Subcutaneous abdominal adipose tissue (tissue), 5 donors: ENCODE results near the gene VAV3.

ENCODE experiments used
- H3K27ac ChIP-seq: one replicate; pipeline ENCODE4 v1.7.0; 2013; ENCODE audit warnings: low read depth, mild to moderate bottlenecking, inconsistent platforms, low read length, moderate library complexity
- H3K27me3 ChIP-seq, 5 donors: one replicate each; pipeline ENCODE4 v1.7.0; 2013; ENCODE audit warnings: low read length in 5 of 5, inconsistent platforms in 1 of 5; ENCODE audit not compliant: control insufficient read depth in 5 of 5, insufficient read depth in 4 of 5
- H3K36me3 ChIP-seq, 5 donors: one replicate each; pipeline ENCODE4 v1.7.0; 2013; ENCODE audit warnings: low read length in 5 of 5; ENCODE audit not compliant: control insufficient read depth in 5 of 5, insufficient read depth in 5 of 5
- H3K4me1 ChIP-seq, 5 donors: one replicate each; pipeline ENCODE4 v1.7.0; 2013; ENCODE audit warnings: low read length in 5 of 5, mild to moderate bottlenecking in 3 of 5, moderate library complexity in 1 of 5; ENCODE audit not compliant: control insufficient read depth in 5 of 5, insufficient read depth in 5 of 5
- H3K4me3 ChIP-seq, 5 donors: one replicate each; pipeline ENCODE4 v1.7.0; 2013; ENCODE audit warnings: low read length in 5 of 5, low read depth in 1 of 5
- H3K9ac ChIP-seq, 5 donors: one replicate each; pipeline ENCODE4 v1.7.0; 2013; ENCODE audit warnings: low read length in 5 of 5, mild to moderate bottlenecking in 4 of 5, moderate library complexity in 3 of 5
- H3K9me3 ChIP-seq, 5 donors: one replicate each; pipeline ENCODE4 v1.7.0; 2013; ENCODE audit warnings: low read length in 5 of 5; ENCODE audit not compliant: control insufficient read depth in 5 of 5
- donor health status: healthy.
- donor health status: healthy.
- donor health status: healthy.
- donor health status: healthy.
- donor health status: healthy.

VAV3 gene

DNA sequence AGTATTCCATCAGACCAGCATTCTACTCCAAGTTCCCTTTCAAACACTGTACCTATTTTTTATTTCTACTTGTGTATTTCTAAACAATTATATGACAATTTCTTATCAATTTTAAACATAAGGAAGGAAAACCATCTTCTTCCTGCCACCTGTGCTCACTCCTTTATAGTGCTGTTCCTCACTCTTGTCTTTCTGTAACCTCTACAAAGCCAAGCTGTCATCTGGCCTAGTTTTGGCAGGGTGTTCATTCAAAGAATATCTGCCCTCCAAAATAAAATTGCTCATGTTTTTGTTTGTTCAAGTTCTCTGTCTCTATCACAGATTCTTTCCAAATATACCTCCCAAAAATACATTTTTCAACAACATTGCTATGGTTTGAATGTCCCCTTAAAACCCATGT, 360.2 kb downstream of the VAV3 start:
- H3K9ac ChIP-seq: no peak overlapping the region
- no peak overlapping the region for H3K4me3 ChIP-seq
- H3K36me3 ChIP-seq: no peaks in the 10 kb centered on the region
- no peaks in the 10 kb centered on the region for H3K27me3 ChIP-seq
- H3K9me3 ChIP-seq: no peaks in the 10 kb centered on the region
- no peaks in the 10 kb centered on the region for H3K4me1 ChIP-seq
- no peak overlapping the region for H3K27ac ChIP-seq

DNA sequence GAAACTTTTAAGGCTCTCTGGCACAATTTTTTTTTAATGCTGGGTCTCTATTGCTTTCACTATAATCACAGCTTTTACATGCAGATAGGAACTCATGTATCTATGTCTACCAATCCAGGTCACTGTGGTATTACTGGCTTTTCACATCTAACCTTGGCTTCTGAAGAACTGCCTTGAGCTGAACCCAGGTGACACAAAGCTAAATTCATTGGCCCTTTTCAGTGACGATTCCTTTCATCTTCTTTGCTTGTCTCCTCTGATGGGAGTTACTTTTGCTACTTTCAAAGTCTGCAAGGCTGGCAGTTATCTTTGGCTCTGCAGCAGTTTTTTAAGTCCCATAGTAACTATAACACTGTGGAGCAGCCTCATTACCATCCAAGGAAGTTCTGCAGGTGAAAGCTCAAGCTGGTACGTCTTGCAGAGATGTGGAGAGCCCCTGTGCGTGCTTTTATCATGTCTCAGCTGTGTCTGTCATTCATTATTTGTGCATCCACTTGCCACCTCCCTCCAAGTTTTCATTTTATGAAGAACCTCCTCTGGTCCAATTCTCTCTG, 364.3 kb downstream of the VAV3 start:
- Histone ChIP-seq H3K9me3 (no peaks in the 10 kb centered on the region), H3K4me3 (no peak overlapping the region), H3K4me1 (no peaks in the 10 kb centered on the region), H3K27me3 (no peaks in the 10 kb centered on the region), H3K27ac (no peak overlapping the region), H3K9ac (no peak overlapping the region), H3K36me3 (peaks cover 0 to 3% (median 0%) of the 10 kb centered on the region in 5 donors)

- H3K27ac ChIP-seq: no peak overlapping the region
- H3K4me1 ChIP-seq: no peaks in the 10 kb centered on the region
- H3K4me3 ChIP-seq: no peak overlapping the region
- H3K36me3 ChIP-seq: peaks cover 0 to 3% (median 0%) of the 10 kb centered on the region in 5 donors
- H3K27me3 ChIP-seq: no peaks in the 10 kb centered on the region
- H3K9ac ChIP-seq: no peak overlapping the region
- no peaks in the 10 kb centered on the region for H3K9me3 ChIP-seq
Observed at GRCh38 chr1:107599220-107599619, 365.8 kb downstream of the VAV3 start.

DNA sequence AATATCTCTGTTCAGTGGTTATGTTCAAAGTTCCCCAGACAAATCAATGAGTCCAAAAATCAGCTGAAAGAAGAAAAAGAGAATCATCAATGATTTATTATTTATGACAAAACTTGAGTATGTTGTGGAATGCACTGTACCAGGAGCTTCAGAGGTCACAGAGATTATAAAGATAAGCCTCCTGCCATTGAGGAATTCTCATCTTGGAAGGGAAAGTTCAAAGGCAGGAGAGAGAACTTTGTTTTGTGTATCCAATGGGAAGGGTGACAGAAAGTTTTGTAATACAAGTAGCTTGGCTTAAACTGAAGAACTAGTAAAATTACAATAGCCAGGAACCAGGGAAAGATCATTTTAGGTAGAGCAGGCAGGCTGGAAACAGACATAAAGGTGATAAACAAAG, 367.7 kb downstream of the VAV3 start:
- Histone ChIP-seq H3K4me1 (no peaks in the 10 kb centered on the region), H3K4me3 (no peak overlapping the region), H3K27ac (no peak overlapping the region), H3K27me3 (no peaks in the 10 kb centered on the region), H3K9ac (no peak overlapping the region), H3K36me3 (peaks cover 0 to 3% (median 0%) of the 10 kb centered on the region in 5 donors), H3K9me3 (no peaks in the 10 kb centered on the region)

GRCh38 chr1:107594536-107594935, 370.4 kb downstream of the VAV3 start:
- no peaks in the 10 kb centered on the region for H3K27me3 ChIP-seq
- no peaks in the 10 kb centered on the region for H3K9me3 ChIP-seq
- peaks cover 0 to 3% (median 0%) of the 10 kb centered on the region in 5 donors for H3K36me3 ChIP-seq
- H3K27ac ChIP-seq: no peak overlapping the region
- H3K4me3 ChIP-seq: no peak overlapping the region
- no peak overlapping the region for H3K9ac ChIP-seq
- no peaks in the 10 kb centered on the region for H3K4me1 ChIP-seq

- H3K9ac ChIP-seq: no peak overlapping the region
- no peak overlapping the region for H3K27ac ChIP-seq
- H3K27me3 ChIP-seq: no peaks in the 10 kb centered on the region
- no peaks in the 10 kb centered on the region for H3K4me1 ChIP-seq
- H3K9me3 ChIP-seq: no peaks in the 10 kb centered on the region
- H3K36me3 ChIP-seq: peaks cover 0 to 3% (median 0%) of the 10 kb centered on the region in 5 donors
- no peak overlapping the region for H3K4me3 ChIP-seq
Observed at GRCh38 chr1:107593501-107594209, 371.3 kb downstream of the VAV3 start.

- Histone ChIP-seq H3K36me3 (no peaks in the 10 kb centered on the region), H3K4me3 (no peak overlapping the region), H3K27me3 (no peaks in the 10 kb centered on the region), H3K4me1 (no peaks in the 10 kb centered on the region), H3K27ac (no peak overlapping the region), H3K9me3 (no peaks in the 10 kb centered on the region), H3K9ac (no peak overlapping the region)
Observed at GRCh38 chr1:107590900-107591622, 373.9 kb downstream of the VAV3 start.

GRCh38 chr1:107590087-107590486, 374.9 kb downstream of the VAV3 start:
- H3K4me1 ChIP-seq: no peaks in the 10 kb centered on the region
- no peak overlapping the region for H3K27ac ChIP-seq
- H3K4me3 ChIP-seq: no peak overlapping the region
- H3K36me3 ChIP-seq: no peaks in the 10 kb centered on the region
- H3K9me3 ChIP-seq: no peaks in the 10 kb centered on the region
- no peak overlapping the region for H3K9ac ChIP-seq
- H3K27me3 ChIP-seq: no peaks in the 10 kb centered on the region

DNA sequence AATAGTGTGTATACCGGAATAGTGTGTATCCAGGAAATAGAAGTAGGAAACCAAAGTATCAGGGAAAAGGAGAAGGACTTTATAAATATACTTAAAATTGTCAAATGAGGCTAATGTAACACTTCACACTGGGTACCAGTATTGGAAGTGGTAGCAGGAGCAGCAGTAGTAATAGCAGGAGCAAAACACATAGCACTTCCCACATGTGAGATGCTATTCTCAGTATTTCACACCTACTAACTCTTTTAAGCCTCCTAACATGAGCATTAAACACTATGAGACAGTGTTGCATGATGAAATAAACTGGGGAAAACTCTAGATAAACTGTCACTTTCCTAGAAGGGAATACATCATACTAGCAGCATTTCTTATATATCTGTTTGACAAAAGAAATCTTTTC, 376.7 kb downstream of the VAV3 start:
- Histone ChIP-seq H3K9ac (no peak overlapping the region), H3K36me3 (no peaks in the 10 kb centered on the region), H3K27me3 (no peaks in the 10 kb centered on the region), H3K9me3 (no peaks in the 10 kb centered on the region), H3K27ac (no peak overlapping the region), H3K4me3 (no peak overlapping the region), H3K4me1 (no peaks in the 10 kb centered on the region)

DNA sequence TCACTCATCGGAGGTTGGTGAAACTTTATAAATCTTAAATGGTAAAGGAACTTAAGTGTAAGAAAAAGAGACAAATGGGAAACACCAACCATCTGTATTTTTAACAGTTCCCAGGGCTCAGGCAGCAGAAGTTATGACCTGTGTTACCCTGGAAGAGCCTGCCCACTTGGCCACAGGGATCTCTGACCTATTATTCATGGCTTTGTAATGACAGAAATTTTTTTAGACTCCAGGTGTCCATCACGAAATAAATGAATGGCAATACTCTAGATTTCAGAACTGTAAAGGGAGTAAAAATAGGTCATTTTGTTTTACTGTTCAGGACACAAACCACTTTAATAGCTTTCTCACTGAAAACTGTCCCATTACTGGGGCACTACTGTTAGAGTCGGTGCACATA, 389.8 kb downstream of the VAV3 start:
- H3K4me1 ChIP-seq: no peaks in the 10 kb centered on the region
- H3K27me3 ChIP-seq: no peaks in the 10 kb centered on the region
- H3K4me3 ChIP-seq: no peak overlapping the region
- no peaks in the 10 kb centered on the region for H3K9me3 ChIP-seq
- H3K36me3 ChIP-seq: peaks cover 0 to 9% (median 0%) of the 10 kb centered on the region in 5 donors
- H3K27ac ChIP-seq: no peak overlapping the region
- no peak overlapping the region for H3K9ac ChIP-seq
